Prostate gland (tissue), 2 donors: ENCODE results near the gene TMED7.

ENCODE experiments used
- POLR2A ChIP-seq: fragments of 450-650 bp; IDR thresholded peaks from one replicate; pipeline ENCODE4 v1.6.1; 2016; ENCODE audit warnings: antibody characterized with exemption, mild to moderate bottlenecking
- TF ChIP-seq, protein P1 (sequence below), 4 experiments: fragments of 200-600 bp in 2 of 4; fragments of 450-650 bp in 2 of 4; sonication (generic) in 2 of 4; IDR thresholded peaks; 1 replicate in 3 of 4; 2 replicates in 1 of 4; pipeline ENCODE4 v1.5.1; 2016 to 2019; ENCODE audit warnings: antibody characterized with exemption in 4 of 4, mild to moderate bottlenecking in 2 of 4, moderate library complexity in 2 of 4

DNA sequence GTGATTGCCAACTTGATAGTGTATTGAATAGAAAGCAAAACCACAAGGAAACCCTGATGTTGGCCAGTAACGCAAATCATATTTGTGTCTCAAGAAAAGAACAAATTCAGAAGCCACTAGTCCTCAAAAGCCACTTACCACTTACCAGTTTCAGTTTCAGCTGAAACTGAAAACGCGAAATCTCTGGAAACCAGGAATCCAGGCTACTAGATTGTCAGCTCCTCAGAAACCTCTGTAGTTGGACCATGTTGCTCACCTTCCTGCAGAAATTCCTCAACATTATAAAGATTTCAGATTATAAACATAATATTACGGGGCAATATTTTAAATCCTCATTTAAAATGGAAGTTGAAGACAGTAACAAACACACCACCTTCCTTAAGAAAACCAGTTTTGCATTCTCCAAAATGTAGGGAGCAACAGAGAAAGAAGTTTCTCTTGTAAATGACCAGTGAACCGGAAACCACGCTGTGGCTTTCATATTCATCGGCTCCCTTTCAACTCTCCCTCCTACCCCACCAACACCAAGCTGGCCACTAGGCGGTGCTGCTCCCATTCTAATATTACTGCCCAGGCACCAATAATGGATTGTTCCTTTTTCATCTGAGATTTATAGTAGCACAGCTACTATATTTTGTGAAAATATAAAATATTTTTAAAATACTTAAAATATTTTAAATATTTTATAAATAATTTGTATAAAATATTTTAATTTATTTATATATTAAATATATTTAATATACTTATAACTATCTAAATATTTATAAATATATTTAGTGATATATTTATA lies 8.7 kb upstream of the TMED7 start:
- TF ChIP-seq, protein P1, sequence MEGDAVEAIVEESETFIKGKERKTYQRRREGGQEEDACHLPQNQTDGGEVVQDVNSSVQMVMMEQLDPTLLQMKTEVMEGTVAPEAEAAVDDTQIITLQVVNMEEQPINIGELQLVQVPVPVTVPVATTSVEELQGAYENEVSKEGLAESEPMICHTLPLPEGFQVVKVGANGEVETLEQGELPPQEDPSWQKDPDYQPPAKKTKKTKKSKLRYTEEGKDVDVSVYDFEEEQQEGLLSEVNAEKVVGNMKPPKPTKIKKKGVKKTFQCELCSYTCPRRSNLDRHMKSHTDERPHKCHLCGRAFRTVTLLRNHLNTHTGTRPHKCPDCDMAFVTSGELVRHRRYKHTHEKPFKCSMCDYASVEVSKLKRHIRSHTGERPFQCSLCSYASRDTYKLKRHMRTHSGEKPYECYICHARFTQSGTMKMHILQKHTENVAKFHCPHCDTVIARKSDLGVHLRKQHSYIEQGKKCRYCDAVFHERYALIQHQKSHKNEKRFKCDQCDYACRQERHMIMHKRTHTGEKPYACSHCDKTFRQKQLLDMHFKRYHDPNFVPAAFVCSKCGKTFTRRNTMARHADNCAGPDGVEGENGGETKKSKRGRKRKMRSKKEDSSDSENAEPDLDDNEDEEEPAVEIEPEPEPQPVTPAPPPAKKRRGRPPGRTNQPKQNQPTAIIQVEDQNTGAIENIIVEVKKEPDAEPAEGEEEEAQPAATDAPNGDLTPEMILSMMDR (IDR thresholded peaks at IDR 0.05), result peak; percentile 73 to 89 (median 80)
- no peak for TF ChIP-seq POLR2A
